Stimulated activated CD8-positive, alpha-beta memory T cell treated with anti-CD3 and anti-CD28 coated beads, Interleukin-12 subunit alpha, Interleukin-12 subunit beta, amount 100 ng/mL, for 4 hours (primary cell): ENCODE results near the gene PIGB.
A peak's percentile ranks its signal among the peaks of the same experiment; 100 is the strongest.
"Not testable (repeated sequence)": the region's sequence is repeated elsewhere in the genome, so short reads cannot be mapped to it uniquely, and the experiment has no call there.

ENCODE experiments used
- DNase-seq: peaks from one replicate; pipeline ENCODE4 v3.0.0-alpha.2; 2020; ENCODE audit warnings: low read depth

The PIGB gene

DNA sequence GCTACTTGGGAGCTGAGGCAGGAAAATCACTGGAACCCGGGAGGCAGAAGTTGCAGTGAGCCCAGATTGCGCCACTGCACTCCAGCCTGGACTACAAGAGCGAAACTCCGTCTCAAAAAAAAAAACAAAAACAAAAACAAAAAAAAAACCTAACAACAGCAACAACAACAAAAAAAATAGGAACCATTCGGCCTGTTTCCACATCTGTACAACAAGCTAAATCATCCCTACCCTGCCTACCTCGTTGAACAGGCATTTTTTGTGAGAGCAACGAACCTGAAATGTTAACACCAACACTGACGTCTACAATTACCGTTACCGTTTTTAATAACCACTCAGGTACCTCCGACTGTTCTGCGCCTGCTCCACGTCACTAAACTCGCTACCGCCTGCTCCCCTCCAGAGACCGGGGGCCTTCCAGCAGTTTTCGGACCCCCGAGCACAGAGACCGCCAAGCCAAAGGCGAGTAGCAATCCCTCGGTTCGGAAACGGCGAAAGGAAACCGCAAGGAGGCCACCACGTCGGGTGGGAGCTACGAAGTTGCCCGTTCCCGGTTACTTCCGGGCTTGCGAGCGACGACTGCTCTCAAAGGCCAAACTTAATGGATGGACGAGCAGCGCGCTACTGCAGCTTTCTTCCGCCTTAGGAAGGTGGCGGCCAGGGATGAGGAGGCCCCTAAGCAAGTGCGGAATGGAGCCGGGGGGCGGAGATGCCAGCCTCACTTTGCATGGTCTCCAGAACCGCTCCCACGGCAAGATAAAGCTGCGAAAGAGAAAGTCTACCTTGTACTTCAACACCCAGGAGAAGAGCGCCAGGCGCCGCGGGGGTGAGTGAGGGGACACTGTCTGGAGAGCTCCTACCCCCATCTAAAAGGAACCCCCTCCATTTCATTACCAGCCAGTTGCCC lies at the start of gene PIGB, which contains the start of gene PIGBOS1:
PIGB (plus strand) TSS at position 635 of the 907 bp plus-strand sequence; CDS start at position 664, 29 bp downstream.
PIGBOS1 (minus strand) TSS at position 536 of the 907 bp plus-strand sequence. CDS start 1,331 bp downstream, outside the sequence.
- DNase-seq, result peak; percentile 59

DNA sequence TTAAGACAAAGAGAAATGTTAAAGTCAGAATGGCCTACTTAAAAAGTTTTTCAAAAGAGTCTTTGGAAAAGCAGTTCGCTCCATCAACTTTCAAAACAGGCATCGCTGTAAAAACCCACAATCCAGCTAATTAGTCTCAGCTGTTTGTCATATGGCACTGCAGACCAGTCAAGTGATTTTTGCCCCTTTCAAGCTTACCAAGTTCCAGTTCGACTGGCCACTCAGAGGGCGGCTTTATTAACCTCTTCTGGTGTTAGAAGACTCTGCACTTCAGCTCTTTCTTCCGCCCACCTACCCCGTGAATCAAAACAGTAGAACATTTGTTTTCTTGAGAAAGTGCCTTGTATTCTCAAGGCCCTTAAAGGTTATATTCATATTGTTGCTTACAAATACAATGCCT lies 48.7 kb upstream of the PIGB start:
- DNase-seq, result no peak

DNA sequence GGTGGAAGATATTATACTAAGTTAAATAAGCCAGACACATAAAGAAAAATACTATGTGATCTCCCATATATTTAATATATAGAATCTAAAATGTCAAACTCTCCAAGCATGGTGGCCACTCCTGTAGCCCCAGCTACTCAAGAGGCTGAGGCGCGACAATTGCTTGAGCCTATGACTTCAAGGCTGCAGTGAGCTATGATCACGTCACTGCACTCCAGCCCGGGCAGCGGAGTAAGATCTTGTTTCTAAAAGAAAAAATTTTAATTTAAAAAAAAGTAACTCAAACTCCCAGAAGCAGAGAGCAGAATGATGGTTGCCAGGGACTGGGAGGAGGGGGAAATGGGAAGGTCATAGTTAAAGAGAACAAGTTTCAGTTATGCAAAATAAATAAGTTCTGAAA lies 42.7 kb upstream of the PIGB start:
- DNase-seq, result no peak

DNA sequence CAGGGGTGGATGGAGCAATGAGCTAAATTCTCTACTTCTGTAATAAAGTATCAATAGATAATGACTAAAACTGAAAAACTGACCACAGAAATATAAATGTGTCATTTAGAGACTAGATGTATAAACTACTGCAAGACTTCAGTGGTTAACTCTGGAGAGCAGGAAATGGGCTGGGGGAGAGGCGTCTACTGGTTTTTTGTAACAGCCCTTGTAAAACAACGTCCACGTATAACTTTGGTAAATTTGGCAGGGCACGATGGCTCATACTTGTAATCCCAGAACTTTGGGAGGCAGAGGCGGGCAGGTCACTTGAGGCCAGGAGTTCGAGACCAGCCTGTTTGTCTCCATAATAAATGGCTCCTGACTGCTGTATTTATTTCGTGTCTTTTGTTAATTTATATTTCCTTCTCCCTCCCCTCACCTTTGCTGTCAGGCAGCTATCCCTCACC lies 41.9 kb upstream of the PIGB start:
- no peak for DNase-seq

DNA sequence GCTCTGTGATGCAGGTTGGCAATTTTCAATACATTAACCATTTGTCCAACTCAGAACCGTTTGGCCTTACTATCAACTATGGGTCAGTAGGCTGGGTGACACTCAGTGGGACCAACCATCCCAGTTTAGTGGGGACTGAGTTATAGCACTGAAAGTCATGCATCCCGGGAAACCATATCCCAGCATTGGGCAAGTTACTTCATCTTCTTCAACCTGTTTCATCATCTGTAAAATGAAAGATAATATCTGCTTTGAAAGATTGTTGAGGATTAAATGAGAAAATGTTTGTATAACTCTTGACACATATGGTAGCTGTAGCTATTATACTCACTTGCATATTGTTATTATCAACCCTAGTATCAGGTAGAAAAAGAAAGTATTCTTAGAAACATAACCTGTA lies 41.3 kb upstream of the PIGB start:
- no peak for DNase-seq

DNA sequence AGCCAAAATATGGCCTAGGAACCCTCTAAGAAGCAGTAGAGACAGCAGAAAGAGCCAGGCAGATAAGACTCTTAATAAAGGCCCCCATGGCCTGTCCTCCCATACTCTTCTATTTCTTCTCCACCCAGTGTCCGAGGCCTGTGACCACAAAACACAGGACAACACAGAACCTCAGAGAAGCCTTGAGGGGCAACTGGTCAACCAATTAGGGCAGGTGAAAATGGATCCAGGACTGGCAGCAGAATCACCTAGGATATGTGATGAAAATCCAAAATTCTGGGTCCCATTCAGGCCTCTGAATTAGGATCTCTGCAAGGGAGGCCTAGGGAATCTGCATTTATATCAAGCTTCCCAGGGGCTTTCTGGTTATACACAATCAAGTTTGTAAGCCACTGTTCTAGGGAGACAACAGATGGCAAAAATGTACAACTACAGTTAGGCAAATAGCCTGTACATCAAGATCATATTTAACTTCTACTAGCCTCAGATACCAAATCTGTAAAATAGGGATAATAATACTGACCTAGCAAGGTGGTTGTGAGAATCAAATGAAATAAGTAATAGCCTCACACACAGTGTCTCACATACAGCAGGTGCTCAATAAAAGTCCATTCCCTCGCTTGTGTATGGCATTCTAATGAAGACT lies 39.8 kb upstream of the PIGB start:
- no peak for DNase-seq

DNA sequence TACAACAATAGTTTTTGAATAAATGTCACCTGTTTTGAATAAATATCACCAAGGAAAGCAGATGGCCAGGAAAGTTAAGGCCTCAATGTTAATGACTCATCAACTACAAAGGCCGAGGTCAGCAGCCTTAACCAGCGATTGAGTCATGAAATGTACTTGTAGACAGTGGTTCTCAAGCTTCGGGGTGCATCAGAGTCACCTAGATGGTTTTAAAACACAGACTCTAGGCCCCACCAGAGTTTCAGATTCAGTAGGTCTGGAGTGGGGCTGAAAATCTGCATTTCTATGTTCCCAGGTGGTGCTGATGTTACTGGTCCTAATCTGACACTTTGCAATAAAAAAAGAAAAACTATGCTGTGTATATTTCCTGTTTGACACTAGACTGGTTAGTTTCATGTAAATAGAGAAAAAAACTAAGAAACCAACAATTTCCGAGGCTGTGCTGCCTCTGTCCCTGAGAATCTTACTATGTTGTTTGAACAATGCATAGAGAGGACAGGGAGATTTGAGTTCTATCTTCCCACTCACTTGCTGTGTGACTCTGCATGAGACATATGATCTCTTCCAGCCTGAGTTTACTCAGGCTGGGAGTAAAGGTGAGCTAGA lies 39.2 kb upstream of the PIGB start:
- peak; percentile 36 for DNase-seq

DNA sequence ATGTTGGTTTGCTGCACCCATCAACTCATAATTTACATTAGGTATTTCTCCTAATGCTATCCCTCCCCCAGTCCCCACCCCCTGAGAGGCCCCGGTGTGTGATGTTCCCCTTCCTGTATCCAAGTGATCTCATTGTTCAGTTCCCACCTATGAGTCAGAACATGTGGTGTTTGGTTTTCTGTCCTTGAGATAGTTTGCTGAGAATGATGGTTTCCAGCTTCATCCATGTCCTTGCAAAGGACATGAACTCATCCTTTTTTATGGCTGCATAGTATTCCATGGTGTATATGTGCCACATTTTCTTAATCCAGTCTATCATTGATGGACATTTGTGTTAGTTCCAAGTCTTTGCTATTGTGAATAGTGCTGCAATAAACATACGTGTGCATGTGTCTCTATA lies 38.4 kb upstream of the PIGB start:
- DNase-seq, result not testable (repeated sequence)

DNA sequence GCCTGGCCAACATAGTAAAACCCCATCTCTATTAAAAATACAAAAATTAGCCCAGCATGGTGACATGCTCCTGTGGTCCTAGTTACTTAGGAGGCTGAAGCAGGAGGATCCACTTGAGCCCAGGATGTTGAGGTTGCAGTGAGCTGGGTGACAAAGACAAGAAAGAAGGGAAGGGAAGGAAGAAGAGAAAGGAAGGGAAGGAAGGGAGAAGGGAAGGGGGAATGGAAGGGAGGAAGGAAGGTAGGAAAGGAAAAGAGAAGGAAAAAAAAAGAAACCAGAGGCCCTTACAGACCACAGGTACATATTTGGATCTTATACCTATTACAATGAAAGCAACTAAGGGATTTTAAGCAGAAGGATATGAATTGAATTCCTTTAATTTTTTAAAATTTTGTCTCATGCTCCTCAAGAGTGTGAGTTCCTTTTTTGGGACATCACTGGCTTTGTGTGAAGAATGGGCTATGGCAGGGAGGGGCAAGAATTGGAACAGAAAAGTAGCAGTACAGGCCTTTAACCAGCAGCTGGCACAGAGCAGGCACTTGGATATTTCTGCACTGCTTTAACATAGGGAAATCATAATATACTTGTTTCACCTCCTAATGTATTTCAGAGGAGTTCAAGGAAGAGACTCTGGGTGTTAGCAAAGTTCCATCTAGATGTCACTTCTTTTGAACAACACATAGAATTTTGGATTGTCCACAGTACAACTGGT lies 37.3 kb upstream of the PIGB start:
- no peak for DNase-seq

DNA sequence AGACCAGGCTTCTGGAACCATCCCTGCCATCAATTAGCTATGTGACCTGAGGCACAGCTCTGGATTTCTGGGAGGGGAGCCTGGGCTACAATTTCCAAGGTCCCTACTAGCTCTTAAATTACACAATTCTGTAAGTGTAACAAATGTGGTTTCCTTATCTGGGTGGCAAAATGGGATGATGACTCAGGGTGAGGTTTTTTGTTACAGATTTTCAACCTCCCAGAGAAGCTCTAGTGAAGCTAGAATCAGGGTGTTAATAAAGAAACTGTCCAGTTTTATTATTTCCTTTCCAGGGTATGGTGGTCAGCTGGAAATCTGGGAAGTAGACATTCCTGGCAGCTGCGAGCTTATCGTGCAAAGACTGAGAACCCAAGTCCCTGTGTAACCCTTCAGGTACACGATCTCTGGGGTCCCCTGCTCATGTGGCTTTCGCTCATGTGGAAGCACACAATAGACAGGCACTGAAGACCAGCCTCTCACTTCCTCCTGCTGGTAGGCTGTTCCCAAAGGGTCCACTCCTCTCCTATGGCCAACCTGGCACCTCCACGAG lies 36.7 kb upstream of the PIGB start:
- DNase-seq, result no peak

DNA sequence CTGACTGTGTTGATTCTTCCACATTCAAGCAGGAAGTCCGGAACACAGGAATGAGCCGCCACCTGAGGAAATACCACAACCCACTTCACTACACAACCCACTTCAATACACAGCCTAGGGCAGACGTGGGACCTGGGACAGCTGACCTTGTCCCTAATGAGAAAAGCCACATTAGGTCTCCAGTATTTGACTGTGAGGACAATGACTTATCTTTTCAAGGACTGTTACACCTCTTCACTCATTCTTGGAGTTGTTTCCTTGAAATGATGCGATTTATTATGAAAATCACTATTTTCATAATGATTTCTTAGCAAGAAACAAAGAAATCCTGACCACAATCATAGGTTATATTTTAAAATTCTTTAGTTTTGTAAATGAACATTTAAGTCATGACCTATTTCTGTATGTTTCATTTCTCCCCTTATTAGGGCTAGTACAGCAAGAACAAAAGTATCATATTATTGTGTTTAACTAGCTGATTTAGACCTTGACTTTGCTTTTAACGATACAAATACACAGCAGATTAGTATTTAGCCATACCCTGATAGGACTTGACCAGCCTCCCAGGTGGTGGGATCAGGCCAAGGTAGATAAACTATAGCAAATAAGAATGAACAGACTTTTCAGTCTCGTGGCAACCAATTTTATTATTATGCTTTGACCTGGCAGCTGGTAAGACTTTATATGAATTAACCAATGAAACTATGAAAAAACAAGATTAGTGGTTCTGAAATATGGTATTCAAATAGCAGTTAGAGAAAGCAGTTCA lies 35.5 kb upstream of the PIGB start:
- DNase-seq, result no peak

DNA sequence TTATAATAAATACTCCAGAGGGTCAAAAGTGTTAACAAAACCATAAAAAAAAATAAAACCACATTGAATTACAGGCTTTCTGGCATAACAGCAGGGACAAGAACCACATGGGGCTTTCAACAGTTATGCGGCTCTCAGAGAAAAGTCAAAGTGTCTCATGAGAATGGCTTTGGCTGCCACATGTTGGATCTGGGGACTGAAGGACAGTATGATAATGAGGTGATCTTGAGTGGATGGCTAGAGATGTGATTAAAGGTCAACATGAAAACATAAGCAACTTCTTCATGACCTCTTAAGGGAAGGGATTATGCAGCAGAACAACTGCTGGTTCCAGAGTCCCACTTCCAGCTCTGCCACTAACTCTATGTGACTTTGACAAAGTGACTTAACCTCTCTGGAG lies 34.6 kb upstream of the PIGB start:
- no peak for DNase-seq

DNA sequence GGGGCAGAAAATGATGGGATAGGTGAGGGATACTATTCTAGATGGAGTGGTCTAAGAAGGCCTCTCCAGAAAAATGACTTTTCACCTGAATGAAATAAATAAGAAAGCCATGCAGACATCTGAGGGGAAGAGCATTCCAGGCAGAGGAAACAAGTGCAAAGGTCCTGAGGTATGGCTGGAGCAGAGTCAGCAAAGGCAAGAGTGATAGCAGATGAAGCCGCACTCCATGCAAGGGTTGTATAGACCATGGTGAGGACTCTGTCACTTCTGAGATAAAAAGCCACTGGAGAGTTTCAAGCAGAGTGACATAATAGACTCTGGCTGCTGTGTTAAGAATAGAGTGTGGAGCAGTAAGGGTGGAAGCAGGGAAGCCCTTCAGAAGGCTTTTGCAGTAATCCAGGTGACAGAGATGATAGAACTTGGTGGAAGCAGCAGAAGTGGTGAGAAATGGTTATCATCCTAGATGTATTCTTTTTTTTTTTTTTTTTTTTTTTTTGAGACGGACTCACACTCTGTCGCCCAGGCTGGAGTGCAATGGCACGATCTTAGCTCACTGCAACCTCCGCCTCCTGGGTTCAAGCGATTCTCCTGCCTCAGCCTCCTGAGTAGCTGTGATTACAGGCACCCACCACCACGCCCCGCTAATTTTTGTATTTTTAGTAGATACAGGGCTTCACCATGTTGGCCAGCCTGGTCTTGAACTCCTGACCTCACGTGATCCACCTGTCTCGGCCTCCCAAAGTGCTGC lies 32.4 kb upstream of the PIGB start:
- not testable (repeated sequence) for DNase-seq

DNA sequence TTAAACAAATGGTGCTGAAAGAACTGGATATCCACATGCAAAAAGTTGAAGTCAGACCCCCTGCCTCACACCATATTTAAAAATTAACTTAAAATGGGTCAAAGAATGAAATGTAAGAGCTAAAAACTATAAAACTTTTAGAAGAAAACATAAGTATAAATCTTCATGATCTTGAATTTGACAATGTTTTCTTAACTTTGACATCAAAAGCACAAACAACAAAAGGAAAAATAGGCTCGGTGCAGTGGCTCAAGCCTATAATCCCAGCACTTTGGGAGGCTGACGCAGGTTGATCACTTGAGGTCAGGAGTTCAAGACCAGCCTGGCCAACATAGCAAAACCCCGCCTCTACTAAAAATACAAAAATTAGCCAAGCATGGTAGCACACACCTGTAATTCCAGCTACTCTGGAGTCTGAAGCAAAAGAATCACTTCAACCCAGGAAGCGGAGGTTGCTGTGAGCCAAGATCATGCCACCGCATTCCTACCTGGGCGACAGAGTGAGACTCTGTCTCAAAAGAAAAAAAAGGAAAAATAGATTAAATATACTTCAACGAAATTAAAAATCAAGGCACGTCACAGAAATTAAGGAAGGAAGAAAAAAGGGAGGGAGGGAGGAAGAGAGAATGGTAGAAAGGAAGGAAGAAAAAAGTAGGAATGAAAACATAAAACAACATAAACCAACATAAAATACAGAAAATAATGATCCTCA lies 30.9 kb upstream of the PIGB start:
- no peak for DNase-seq

DNA sequence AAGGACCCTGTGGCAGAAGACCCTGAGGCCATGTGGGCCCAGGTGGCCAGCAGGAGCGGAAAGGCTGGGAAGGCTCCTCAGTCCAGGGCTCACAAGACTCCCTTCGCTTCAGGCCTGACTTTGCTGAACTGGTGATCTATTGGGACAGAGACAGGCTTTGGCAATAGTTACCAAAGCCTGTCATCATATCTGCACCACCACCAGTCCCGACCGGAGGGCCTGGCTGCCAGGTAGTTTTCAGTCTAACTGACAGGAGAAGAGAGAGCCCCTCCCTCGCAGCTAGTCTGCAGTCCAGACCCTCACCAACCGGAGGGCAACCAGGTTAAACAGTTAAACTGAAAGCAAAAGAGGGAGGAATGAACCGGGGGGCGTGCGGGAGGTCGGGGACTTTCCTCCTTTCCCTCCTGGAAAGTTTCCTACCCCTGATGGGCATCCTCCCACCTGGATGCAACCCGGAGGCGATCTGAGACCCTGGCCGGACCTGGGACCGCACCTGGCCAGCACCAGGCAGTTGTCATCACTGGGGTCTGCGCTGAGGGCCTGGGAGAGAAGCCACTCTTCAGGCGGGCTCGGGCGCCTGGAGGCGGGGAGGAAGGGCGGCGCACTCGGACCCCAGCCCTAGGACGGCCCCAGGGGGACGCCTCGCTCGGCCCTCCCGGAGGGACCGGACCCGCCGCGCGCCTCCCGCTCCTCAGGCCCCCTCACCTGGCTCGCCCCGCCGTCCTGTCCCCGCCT lies 29.8 kb upstream of the PIGB start:
- DNase-seq, result no peak

DNA sequence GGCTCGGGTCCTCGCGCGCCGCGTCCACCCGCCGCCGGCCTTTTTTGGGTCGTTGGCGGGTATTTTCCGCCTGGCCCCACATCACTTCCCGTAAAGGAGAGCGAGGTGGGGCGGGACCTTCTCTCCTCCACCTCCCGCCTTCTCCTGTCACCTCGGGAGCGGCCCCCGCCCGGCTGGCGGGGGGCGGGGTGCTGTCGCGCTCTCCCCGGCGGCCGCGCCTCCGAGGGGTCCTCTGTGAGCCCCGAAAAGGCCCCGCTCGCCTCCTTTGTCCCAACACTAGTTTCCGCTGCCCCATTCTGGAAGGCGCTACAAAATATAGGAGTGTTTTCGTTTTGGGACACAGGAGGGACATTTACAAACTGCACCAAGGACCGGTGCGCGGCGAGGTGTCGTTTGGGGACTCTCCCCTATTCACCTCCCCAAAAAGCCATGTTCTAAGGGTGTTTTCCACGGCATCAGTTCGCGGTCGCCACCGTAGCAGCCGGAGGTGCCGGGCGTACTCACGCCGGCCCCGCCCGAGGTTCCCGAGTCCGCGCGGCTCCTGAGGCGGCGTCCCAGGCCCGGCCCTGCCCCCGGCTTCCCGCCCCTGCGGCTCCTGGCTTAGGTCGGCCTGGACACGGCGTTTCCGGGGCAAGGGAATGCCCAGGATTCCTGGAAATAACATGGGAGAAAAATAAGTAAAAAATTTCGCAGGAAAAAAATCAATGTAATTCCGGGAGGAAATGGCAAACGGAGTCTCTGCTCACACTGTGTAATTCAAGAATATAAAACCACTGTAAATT lies 29.1 kb upstream of the PIGB start, which contains the start of gene RAB27A:
RAB27A (minus strand) TSS at position 68 of the 782 bp plus-strand sequence. CDS start 54,879 bp downstream, outside the sequence.
- peak; percentile 67 for DNase-seq

DNA sequence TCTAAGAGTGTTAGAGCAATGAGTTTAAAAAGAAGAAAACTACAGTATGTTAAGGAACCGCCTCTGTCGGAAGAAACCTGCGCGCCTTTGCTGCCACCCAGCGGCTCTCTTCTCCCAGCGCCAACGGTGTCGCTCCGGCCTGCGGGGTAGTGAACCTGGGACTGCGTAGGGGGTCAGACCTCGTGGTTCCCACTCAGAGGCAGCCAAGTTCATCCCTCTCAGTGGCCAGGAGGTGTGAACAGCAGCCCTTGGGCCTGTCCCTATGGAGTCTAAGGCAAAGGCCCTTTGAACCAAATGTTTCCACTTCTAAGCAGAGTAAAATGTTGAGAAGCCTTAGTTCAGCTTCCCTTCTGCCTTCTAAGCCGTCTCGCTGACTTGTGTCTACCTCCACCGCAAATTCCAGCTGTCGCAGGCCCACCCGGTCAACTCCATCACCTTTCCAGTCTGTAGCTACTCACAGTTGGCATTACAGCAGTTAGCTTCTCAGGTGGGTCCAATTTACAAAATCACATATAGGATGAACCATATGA lies 28.4 kb upstream of the PIGB start:
- peak; percentile 73 for DNase-seq

DNA sequence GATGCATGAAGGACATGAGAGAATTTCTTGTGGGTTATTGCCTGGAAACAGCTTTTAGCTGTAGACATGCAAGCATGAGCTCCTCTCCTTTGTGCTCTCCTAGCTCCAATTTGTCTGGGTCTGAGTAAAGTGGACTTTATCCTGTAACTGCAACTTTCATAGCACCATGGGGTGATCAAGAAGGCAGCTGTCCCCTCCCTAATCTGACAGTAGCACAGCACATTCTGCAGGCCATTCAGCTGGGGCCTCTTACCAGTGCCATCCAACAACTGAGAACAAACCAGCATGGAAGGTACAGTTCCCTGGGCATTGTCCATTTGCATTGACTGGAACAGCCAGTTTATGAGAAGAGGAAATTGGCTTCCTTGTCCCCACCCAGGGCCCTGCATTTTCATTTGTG lies 21.7 kb upstream of the PIGB start:
- no peak for DNase-seq
